H1 (cell line): ENCODE data around the gene ARPC3.

Source experiments
- CTCF ChIP-seq, 3 experiments: IDR thresholded peaks; 1 replicate in 2 of 3; 2 replicates in 1 of 3; pipeline versions ENCODE4 v1.5.1 to v1.6.1; 2011; ENCODE audit warnings: low read length in 3 of 3, mild to moderate bottlenecking in 3 of 3, inconsistent platforms in 2 of 3, low read depth in 1 of 3, moderate library complexity in 1 of 3; ENCODE audit not compliant: insufficient read depth in 1 of 3; ENCODE audit errors: control extremely low read depth in 1 of 3
- GABPA ChIP-seq: IDR thresholded peaks from 2 replicates; pipeline ENCODE4 v1.6.1; 2011; ENCODE audit warnings: mild to moderate bottlenecking, low read length, moderate library complexity, borderline replicate concordance; ENCODE audit not compliant: insufficient read depth
- POLR2A ChIP-seq, 2 experiments: IDR thresholded peaks; 1 replicate in 1 of 2; 2 replicates in 1 of 2; pipeline ENCODE4 v1.6.1; 2011; ENCODE audit warnings: low read depth in 2 of 2, low read length in 2 of 2, mild to moderate bottlenecking in 2 of 2; ENCODE audit errors: control extremely low read depth in 1 of 2
- RFX5 ChIP-seq: IDR thresholded peaks from 2 replicates; pipeline ENCODE4 v1.6.1; 2011; ENCODE audit warnings: low read depth, low read length, improper control_type of control experiment, borderline replicate concordance

GRCh38 chr12:110451263-110451662 lies 1.1 kb upstream of the ARPC3 start:
- no peak for TF ChIP-seq POLR2A (IDR thresholded peaks at IDR 0.05; ENCODE audit: control extremely low read depth in 1 of 2, low read depth in 2 of 2, low read length in 2 of 2)
- no peak for TF ChIP-seq GABPA
- no peak for TF ChIP-seq CTCF (IDR thresholded peaks at IDR 0.05; ENCODE audit: control extremely low read depth in 1 of 3, insufficient read depth in 1 of 3, low read depth in 1 of 3, low read length in 3 of 3)
- no peak for TF ChIP-seq RFX5
